ENCODE results near the gene LRRC17. TPM values are rescaled to one million over a fixed set of nuclear protein-coding genes. Genes with fewer than 3 reads are reported as not detected.

Gene LRRC17
- total and polyA plus RNA-seq, 2 experiments from 2014 or later = 20.4 to 40.8 TPM

- 77% methylated on average over 5 of the region's 5 CpGs for WGBS (ENCODE audit: low lambda C conversion rate, missing lambda C conversion rate)
- Histone ChIP-seq H3K4me3 (no peak overlapping the region), H3K4me2 (no peak overlapping the region), H3K27ac (peak overlapping the region; percentile 89), H3K36me3 (replicated peaks; ENCODE audit: insufficient read depth, low read depth) (no peaks in the 10 kb centered on the region), H3K9me2 (replicated peaks; ENCODE audit: insufficient read depth) (no peaks in the 10 kb centered on the region), H3K9me3 (ENCODE audit: low read depth) (no peaks in the 10 kb centered on the region), H3K27me3 (no peaks in the 10 kb centered on the region), H3K79me2 (no peaks in the 10 kb centered on the region), H4K20me1 (ENCODE audit: insufficient read depth, poor library complexity, severe bottlenecking) (no peaks in the 10 kb centered on the region), H2AFZ (no peak overlapping the region), H3K4me1 (ENCODE audit: insufficient read depth) (peaks cover 8% of the 10 kb centered on the region)
- peak; percentile 36 for DNase-seq (ENCODE audit: low spot score)
- no peak for TF ChIP-seq EZH2phosphoT487 (IDR thresholded peaks at IDR 0.05; ENCODE audit: low read depth, severe bottlenecking, unreplicated experiment)
Observed at GRCh38 chr7:102874166-102874829, 38.5 kb upstream of the LRRC17 start.

DNA sequence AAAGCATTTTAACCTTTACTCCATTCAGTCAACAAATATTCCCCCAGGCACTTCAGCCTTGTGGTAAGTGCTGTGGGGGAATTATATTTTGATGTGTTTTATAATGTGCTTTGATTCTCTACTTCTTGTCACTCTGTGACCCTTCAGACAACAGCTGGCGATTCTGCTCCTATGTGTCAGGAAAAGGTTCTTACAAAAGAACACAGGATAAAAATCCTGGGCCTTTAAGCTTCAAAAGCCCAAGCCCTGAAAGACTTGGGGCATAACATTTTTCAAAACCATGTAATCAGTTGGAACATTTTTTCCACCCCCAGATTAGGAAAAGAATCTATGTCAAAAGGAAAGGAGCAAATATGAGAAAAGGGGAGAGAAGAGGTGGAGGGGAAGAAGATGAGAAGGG, 37.8 kb upstream of the LRRC17 start:
- no peaks in the 10 kb centered on the region for H3K79me2 ChIP-seq

DNA sequence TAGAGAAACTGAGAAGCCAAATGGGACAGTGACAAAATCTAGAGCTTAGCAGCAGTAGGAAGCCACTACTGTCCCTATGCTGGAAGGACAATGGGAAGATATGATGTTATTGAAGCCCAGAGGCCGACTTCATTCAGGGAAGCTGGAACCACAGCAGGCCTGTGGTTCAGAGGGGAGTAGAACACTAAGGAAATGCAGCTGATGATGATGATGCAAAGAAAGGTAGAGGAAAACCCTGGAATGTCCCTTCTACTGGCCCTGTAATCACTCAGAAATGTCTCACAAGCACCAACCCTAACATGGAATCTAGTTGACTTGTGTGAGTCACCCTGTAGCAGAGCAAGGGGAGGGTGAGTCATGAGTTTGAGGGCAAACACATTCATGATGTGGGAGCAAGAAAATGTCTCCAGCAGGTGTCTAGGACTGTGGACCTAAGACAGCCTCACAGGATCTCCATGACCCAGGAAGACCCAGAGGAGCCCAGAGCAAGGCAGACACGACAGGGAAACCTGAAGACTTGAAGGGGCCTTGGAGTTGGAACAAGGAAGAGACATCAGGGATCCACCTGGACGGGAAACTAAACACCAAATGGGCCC, 37.0 kb upstream of the LRRC17 start:
- H3K9me3 ChIP-seq (ENCODE audit: low read depth) = no peaks in the 10 kb centered on the region
- H3K9me2 ChIP-seq (replicated peaks; ENCODE audit: insufficient read depth) = no peaks in the 10 kb centered on the region
- TF ChIP-seq EZH2 (IDR thresholded peaks at IDR 0.05; ENCODE audit: borderline replicate concordance) (no peak), CTCF (IDR thresholded peaks at IDR 0.05; ENCODE audit: poor library complexity) (no peak), EZH2phosphoT487 (IDR thresholded peaks at IDR 0.05; ENCODE audit: low read depth, severe bottlenecking, unreplicated experiment) (no peak)
- H3K4me1 ChIP-seq (ENCODE audit: insufficient read depth) = peaks cover 8% of the 10 kb centered on the region
- peak overlapping the region; percentile 89 for H3K27ac ChIP-seq
- H4K20me1 ChIP-seq (ENCODE audit: insufficient read depth, poor library complexity, severe bottlenecking) = no peaks in the 10 kb centered on the region
- H3K36me3 ChIP-seq (replicated peaks; ENCODE audit: insufficient read depth, low read depth) = no peaks in the 10 kb centered on the region
- H2AFZ ChIP-seq = no peak overlapping the region
- no peaks in the 10 kb centered on the region for H3K27me3 ChIP-seq
- no peak overlapping the region for H3K4me3 ChIP-seq
- WGBS (ENCODE audit: low lambda C conversion rate, missing lambda C conversion rate) = 96% methylated on average over 3 of the region's 3 CpGs
- no peaks in the 10 kb centered on the region for H3K79me2 ChIP-seq
- peak; percentile 81 for DNase-seq (ENCODE audit: low spot score)
- no peak overlapping the region for H3K4me2 ChIP-seq

More for the DNA sequence above, 37.8 kb upstream of the LRRC17 start:
- no peaks in the 10 kb centered on the region for H3K9me2 ChIP-seq (replicated peaks; ENCODE audit: insufficient read depth)
- no peak for TF ChIP-seq CTCF (IDR thresholded peaks at IDR 0.05; ENCODE audit: poor library complexity)
- TF ChIP-seq EZH2phosphoT487 (IDR thresholded peaks at IDR 0.05; ENCODE audit: low read depth, severe bottlenecking, unreplicated experiment) = no peak
- no peak for TF ChIP-seq EZH2 (IDR thresholded peaks at IDR 0.05; ENCODE audit: borderline replicate concordance)
- H3K4me3 ChIP-seq = no peak overlapping the region
- no peak overlapping the region for H3K4me2 ChIP-seq
- no peaks in the 10 kb centered on the region for H3K9me3 ChIP-seq (ENCODE audit: low read depth)
- no peak overlapping the region for H2AFZ ChIP-seq
- H4K20me1 ChIP-seq (ENCODE audit: insufficient read depth, poor library complexity, severe bottlenecking) = no peaks in the 10 kb centered on the region
- H3K4me1 ChIP-seq (ENCODE audit: insufficient read depth) = peaks cover 8% of the 10 kb centered on the region
- H3K27me3 ChIP-seq = no peaks in the 10 kb centered on the region
- H3K27ac ChIP-seq = peak overlapping the region; percentile 89
- H3K36me3 ChIP-seq (replicated peaks; ENCODE audit: insufficient read depth, low read depth) = no peaks in the 10 kb centered on the region
- 77% methylated on average over 1 of the region's 1 CpG for WGBS (ENCODE audit: low lambda C conversion rate, missing lambda C conversion rate)
- no peak for DNase-seq (ENCODE audit: low spot score)

DNA sequence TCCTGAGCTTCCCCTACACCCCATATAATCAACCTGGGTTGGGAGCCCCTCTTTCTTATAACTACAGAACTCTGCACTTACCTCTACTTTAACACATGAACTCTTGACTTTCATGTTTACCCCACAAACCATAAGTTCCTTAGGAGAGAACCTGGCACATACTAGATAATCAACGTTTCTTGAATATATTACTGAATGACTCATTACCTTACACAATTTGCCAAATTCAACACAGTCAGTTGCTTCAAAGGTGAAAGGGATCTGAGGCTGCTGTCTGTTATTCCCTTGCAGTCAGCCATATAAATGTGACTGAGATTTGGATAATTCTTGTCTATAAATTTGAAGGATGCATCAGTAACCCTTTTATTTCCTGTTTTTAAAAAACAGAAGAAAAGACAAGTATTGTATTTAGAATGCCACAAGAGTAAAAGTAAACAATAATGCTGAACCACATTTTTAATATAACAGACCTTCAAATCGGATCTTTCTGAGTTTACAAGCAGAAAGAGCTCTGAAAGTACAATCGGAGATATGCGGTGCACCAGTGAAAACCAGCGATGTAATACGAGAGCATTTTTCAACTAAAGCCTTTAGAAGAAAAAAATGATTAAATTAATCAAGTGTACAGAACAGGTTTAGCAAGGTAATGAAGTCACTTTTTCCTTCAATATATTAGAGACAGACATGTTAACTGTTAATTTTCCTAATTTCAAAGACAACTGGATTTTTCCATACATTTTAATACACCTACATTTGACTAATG, 29.5 kb upstream of the LRRC17 start:
- Histone ChIP-seq H3K27ac (peak overlapping the region; percentile 32), H3K79me2 (no peaks in the 10 kb centered on the region), H3K27me3 (no peaks in the 10 kb centered on the region), H3K9me3 (ENCODE audit: low read depth) (no peaks in the 10 kb centered on the region), H3K4me3 (no peak overlapping the region), H4K20me1 (ENCODE audit: insufficient read depth, poor library complexity, severe bottlenecking) (no peaks in the 10 kb centered on the region), H2AFZ (no peak overlapping the region), H3K36me3 (replicated peaks; ENCODE audit: insufficient read depth, low read depth) (no peaks in the 10 kb centered on the region), H3K9me2 (replicated peaks; ENCODE audit: insufficient read depth) (no peaks in the 10 kb centered on the region), H3K4me2 (no peak overlapping the region), H3K4me1 (ENCODE audit: insufficient read depth) (peaks cover 4% of the 10 kb centered on the region)
- no peak for DNase-seq (ENCODE audit: low spot score)
- no peak for TF ChIP-seq EZH2phosphoT487 (IDR thresholded peaks at IDR 0.05; ENCODE audit: low read depth, severe bottlenecking, unreplicated experiment)
- TF ChIP-seq CTCF (IDR thresholded peaks at IDR 0.05; ENCODE audit: poor library complexity) = no peak
- TF ChIP-seq EZH2 (IDR thresholded peaks at IDR 0.05; ENCODE audit: borderline replicate concordance) = no peak
- WGBS (ENCODE audit: low lambda C conversion rate, missing lambda C conversion rate) = 60% methylated on average over 6 of the region's 6 CpGs
